Measurements from ENCODE around the gene C15orf62. TPM values are rescaled to one million over a fixed set of nuclear protein-coding genes. Genes with fewer than 3 reads are reported as not detected.

Gene C15orf62
- polyA plus RNA-seq, 1 experiment: 0.05 TPM

DNA sequence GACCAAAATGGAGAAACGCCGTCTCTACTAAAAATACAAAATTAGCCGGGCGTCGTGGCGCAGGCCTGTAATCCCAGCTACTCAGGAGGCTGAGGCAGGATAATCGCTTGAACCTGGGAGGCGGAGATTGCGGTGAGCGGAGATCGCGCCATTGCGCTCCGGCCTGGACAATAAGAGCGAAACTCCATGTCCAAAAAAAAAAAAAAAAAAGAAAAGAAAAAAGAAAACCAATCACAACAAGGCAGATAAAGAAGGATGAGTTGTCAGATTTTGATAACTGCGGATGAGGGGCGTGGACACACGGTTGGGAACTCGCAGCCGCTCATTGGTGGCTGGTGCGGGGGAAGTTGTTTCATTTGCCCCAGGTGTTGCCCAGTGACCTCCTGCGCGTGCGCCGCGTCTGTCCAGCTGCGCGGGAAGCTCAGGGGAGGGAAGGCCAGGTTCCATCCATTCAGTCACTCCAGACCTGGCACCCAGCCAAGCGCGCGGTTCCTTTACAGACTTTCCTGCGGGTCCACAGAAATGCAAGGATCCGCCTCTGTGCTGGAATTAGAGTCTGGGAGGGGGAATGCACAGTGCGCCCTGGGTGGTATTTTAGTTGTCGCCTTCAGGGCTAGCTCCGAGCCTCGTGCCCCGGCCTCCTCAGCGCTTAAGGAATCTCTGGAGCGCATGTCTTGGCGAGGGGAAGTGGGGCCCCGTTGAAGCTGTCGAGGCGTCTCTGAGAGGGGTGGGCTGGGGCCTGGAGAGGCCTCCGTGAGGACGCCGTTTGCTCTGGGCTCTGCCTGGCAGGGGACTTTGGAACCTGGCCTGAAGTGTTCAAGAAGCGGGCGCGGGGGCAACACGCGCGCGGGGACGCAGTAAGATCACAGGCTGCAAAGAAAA is 6.6 kb upstream of the C15orf62 start:
- ChIA-PET CTCF (no interaction called here), POLR2A (interaction anchor here (1.3 kb wide), 1 partner anchor 69 kb away, joined by 3 read pairs; the partner anchor contains the start of gene RAD51)
- peaks cover 4% of the 10 kb centered on the region for H3K27me3 ChIP-seq (ENCODE audit: control insufficient read depth, insufficient read depth, low read length)
- H3K27ac ChIP-seq (ENCODE audit: low read depth, low read length): no peak overlapping the region
- no peaks in the 10 kb centered on the region; the same call in 1 of the 2 replicates for H3K9me3 ChIP-seq (ENCODE audit: control insufficient read depth, insufficient read depth, low read length)
- TF ChIP-seq, protein P1, sequence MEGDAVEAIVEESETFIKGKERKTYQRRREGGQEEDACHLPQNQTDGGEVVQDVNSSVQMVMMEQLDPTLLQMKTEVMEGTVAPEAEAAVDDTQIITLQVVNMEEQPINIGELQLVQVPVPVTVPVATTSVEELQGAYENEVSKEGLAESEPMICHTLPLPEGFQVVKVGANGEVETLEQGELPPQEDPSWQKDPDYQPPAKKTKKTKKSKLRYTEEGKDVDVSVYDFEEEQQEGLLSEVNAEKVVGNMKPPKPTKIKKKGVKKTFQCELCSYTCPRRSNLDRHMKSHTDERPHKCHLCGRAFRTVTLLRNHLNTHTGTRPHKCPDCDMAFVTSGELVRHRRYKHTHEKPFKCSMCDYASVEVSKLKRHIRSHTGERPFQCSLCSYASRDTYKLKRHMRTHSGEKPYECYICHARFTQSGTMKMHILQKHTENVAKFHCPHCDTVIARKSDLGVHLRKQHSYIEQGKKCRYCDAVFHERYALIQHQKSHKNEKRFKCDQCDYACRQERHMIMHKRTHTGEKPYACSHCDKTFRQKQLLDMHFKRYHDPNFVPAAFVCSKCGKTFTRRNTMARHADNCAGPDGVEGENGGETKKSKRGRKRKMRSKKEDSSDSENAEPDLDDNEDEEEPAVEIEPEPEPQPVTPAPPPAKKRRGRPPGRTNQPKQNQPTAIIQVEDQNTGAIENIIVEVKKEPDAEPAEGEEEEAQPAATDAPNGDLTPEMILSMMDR (IDR thresholded peaks at IDR 0.05; ENCODE audit: low read depth, low read length): no peak
- DNase-seq (ENCODE audit: low read depth, low spot score): no peak
- H3K4me3 ChIP-seq (ENCODE audit: low read depth, low read length): peak overlapping the region; percentile 61

GRCh38 chr15:40763801-40764628 is 5.8 kb upstream of the C15orf62 start, which contains the start of gene GCHFR:
Gene GCHFR (plus strand): TSS chr15:40764068. CDS start chr15:40764181, 113 bp downstream.
- Histone ChIP-seq H3K27ac (ENCODE audit: low read depth, low read length) (peak within 1 kb of the TSS; percentile 57), H3K4me3 (ENCODE audit: low read depth, low read length) (peak within 1 kb of the TSS; percentile 61), H3K27me3 (ENCODE audit: control insufficient read depth, insufficient read depth, low read length) (peaks cover 4% of the 10 kb centered on the region), H3K9me3 (ENCODE audit: control insufficient read depth, insufficient read depth, low read length) (no peaks in the 10 kb centered on the region; the same call in 1 of the 2 replicates)
- ChIA-PET CTCF (interaction anchor here (1.0 to 1.5 kb wide), 2 partner anchors 86 to 95 kb away, joined by 3 to 5 read pairs; no protein-coding TSS in a partner anchor), POLR2A (interaction anchor here (0.6 to 1.4 kb wide), 5 partner anchors 23 to 466 kb away, joined by 3 to 5 read pairs (median 4); partner anchors contain the start of genes RAD51 and VPS18)
- TF ChIP-seq, protein P1 (IDR thresholded peaks at IDR 0.05; ENCODE audit: low read depth, low read length): peak; percentile 18; the same call in 1 of the 2 replicates
- DNase-seq (ENCODE audit: low read depth, low spot score): no peak

DNA sequence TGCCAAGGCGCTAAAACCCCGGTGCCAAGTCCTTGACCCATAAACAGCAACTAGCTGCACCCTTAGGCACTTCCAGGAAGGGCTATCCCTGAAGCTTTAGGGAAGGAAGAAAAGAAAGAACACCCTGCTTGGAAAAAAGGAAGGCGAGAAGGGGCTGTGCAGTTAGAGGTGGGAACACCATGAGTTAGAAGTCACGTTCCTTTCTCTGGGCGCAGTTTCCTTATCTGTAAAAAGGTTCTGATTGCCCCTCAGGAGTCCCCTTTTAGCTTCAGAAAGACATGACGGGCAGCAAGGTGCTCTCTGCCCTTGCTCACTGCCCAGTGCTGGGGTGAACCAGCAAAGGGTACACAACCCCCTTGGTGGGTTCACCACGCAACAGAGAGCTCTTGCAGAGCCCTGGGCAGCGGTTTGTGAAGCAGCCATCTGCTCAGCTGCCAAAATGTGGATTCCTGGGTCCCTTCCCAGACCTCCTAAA is 5.1 kb upstream of the C15orf62 start:
- Histone ChIP-seq H3K27ac (ENCODE audit: low read depth, low read length) (peak overlapping the region; percentile 57), H3K27me3 (ENCODE audit: control insufficient read depth, insufficient read depth, low read length) (peaks cover 4% of the 10 kb centered on the region), H3K4me3 (ENCODE audit: low read depth, low read length) (peak overlapping the region; percentile 61), H3K9me3 (ENCODE audit: control insufficient read depth, insufficient read depth, low read length) (no peaks in the 10 kb centered on the region; the same call in 1 of the 2 replicates)
- DNase-seq (ENCODE audit: low read depth, low spot score): no peak
- TF ChIP-seq, protein P1 (IDR thresholded peaks at IDR 0.05; ENCODE audit: low read depth, low read length): no peak
- POLR2A ChIA-PET: interaction anchor here (0.6 to 1.4 kb wide), 3 partner anchors 55 to 465 kb away, joined by 4 to 5 read pairs (median 5); partner anchors contain the start of gene VPS18
- CTCF ChIA-PET: interaction anchor here (1.0 to 1.5 kb wide), 2 partner anchors 86 to 95 kb away, joined by 3 to 5 read pairs; no protein-coding TSS in a partner anchor

DNA sequence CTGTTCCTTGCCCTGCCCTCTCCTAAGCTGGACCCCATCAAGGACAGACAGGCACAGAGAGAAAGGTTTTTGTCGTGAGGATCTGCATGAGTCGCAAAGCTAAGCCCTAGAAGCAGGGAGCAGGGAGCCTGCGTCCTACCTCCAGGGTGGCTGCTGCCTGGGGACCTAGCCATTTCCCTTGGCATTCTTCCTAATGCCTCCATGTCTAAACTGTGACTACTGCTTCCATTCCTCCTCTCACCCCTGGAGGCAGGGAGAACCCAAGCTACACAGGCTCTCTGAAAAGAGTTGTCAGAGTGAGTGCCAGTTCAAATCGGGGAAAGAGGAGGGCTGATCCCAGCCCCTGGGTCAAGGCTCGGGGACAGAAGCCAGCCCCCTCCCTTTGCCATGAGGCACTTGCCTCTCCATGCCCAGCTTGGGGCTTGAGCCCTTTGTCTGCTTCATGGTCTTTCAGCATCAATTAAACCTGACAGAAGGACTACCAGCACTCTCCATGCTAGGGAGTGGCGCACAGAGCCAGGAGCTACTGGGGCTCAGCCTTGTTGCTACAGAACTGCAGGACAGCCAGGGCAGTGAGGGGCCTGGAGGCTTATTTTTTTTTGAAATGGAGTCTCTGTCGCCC is 3.5 kb upstream of the C15orf62 start:
- TF ChIP-seq, protein P1 (IDR thresholded peaks at IDR 0.05; ENCODE audit: low read depth, low read length): no peak
- H3K4me3 ChIP-seq (ENCODE audit: low read depth, low read length): no peak overlapping the region
- no peaks in the 10 kb centered on the region; the same call in 1 of the 2 replicates for H3K9me3 ChIP-seq (ENCODE audit: control insufficient read depth, insufficient read depth, low read length)
- no peak overlapping the region for H3K27ac ChIP-seq (ENCODE audit: low read depth, low read length)
- ChIA-PET POLR2A (no interaction called here), CTCF (interaction anchor here (1.0 kb wide), 1 partner anchor 128 kb away, joined by 5 read pairs; the partner anchor contains the start of gene VPS18)
- DNase-seq (ENCODE audit: low read depth, low spot score): no peak
- H3K27me3 ChIP-seq (ENCODE audit: control insufficient read depth, insufficient read depth, low read length): no peaks in the 10 kb centered on the region

Data from AG04450 (cell line).